GM15510 (cell line): ENCODE measurements around the gene SORCS2.

Experiments
- POLR2A ChIP-seq: IDR thresholded peaks from 3 replicates; pipeline ENCODE4 v1.6.1; 2011; ENCODE audit warnings: borderline replicate concordance; ENCODE audit not compliant: insufficient read length; ENCODE audit errors: extremely low read depth

The SORCS2 gene

GRCh38 chr4:7649411-7649740 lies 457.0 kb downstream of the SORCS2 start:
- TF ChIP-seq POLR2A: no peak

GRCh38 chr4:7649741-7650531 lies 457.6 kb downstream of the SORCS2 start:
- no peak for TF ChIP-seq POLR2A

- TF ChIP-seq POLR2A: no peak
These were observed 458.5 kb downstream of the SORCS2 start for GRCh38 chr4:7650606-7651385.

- no peak for TF ChIP-seq POLR2A
These were observed 459.2 kb downstream of the SORCS2 start for GRCh38 chr4:7651461-7651921.

- TF ChIP-seq POLR2A: no peak
These were observed 459.7 kb downstream of the SORCS2 start for GRCh38 chr4:7652006-7652405.

GRCh38 chr4:7652451-7652881 lies 460.1 kb downstream of the SORCS2 start:
- no peak for TF ChIP-seq POLR2A

- TF ChIP-seq POLR2A: no peak
These were observed 460.6 kb downstream of the SORCS2 start for GRCh38 chr4:7652906-7653305.

- no peak for TF ChIP-seq POLR2A
These were observed 461.4 kb downstream of the SORCS2 start for GRCh38 chr4:7653510-7654369.

GRCh38 chr4:7654550-7655445 lies 462.5 kb downstream of the SORCS2 start:
- TF ChIP-seq POLR2A: no peak

- no peak for TF ChIP-seq POLR2A
These were observed 463.3 kb downstream of the SORCS2 start for GRCh38 chr4:7655511-7656243.

- TF ChIP-seq POLR2A: no peak
These were observed 464.0 kb downstream of the SORCS2 start for GRCh38 chr4:7656244-7656800.

- no peak for TF ChIP-seq POLR2A
These were observed 465.4 kb downstream of the SORCS2 start for GRCh38 chr4:7657545-7658297.

GRCh38 chr4:7658341-7659204 lies 466.2 kb downstream of the SORCS2 start:
- TF ChIP-seq POLR2A: no peak
